NCI-H82 (cell line): Measurements from ENCODE around the gene FAM151A.

Source experiments
- DNase-seq: peaks from one replicate; lab custom pipeline; 2025; lab: John Stamatoyannopoulos, UW

The FAM151A gene

GRCh38 chr1:54636461-54637446 lies 13.4 kb upstream of the FAM151A start:
- DNase-seq = peak; percentile 86

GRCh38 chr1:54635804-54636203 lies 12.5 kb upstream of the FAM151A start:
- DNase-seq = peak; percentile 51

- no peak for DNase-seq
These were observed 3.9 kb upstream of the FAM151A start for GRCh38 chr1:54627196-54627595.

GRCh38 chr1:54624466-54625464 lies 1.4 kb upstream of the FAM151A start:
- DNase-seq = no peak

- DNase-seq = no peak
These were observed 3.6 kb downstream of the FAM151A start for GRCh38 chr1:54619749-54620148.

- no peak for DNase-seq
These were observed 7.6 kb downstream of the FAM151A start for GRCh38 chr1:54615531-54616279.

DNA sequence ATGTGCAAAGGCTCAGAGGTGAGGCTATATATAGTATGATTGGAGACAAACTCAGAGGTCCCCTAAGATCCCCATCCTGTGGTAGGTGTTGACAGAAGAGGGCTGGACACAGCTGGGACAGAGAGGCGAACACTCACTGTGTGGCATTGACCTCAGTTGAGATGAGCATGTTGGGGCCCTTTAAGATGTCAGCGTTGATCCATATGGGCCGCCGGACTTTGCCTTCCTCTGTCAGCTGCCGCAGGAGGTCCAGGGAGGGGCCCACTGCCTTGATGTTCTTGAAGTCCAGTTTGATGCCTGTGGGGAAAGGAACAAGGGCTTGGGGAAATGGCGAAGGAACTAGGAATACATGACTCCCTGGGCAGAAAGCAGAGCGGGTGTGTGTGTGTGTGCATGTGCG lies 8.8 kb downstream of the FAM151A start:
- no peak for DNase-seq

GRCh38 chr1:54614024-54614423 lies 9.3 kb downstream of the FAM151A start:
- no peak for DNase-seq

- DNase-seq = peak; percentile 45
These were observed 11.7 kb downstream of the FAM151A start for GRCh38 chr1:54611621-54612020.

- no peak for DNase-seq
These were observed 12.4 kb downstream of the FAM151A start for GRCh38 chr1:54610601-54611580.

- DNase-seq = no peak
These were observed 13.3 kb downstream of the FAM151A start for GRCh38 chr1:54610048-54610447.

- DNase-seq = no peak
These were observed 13.9 kb downstream of the FAM151A start for GRCh38 chr1:54609301-54609921.

- DNase-seq = no peak
These were observed 14.6 kb downstream of the FAM151A start for GRCh38 chr1:54608566-54609230.

- DNase-seq = no peak
These were observed 15.3 kb downstream of the FAM151A start for GRCh38 chr1:54607821-54608565.

DNA sequence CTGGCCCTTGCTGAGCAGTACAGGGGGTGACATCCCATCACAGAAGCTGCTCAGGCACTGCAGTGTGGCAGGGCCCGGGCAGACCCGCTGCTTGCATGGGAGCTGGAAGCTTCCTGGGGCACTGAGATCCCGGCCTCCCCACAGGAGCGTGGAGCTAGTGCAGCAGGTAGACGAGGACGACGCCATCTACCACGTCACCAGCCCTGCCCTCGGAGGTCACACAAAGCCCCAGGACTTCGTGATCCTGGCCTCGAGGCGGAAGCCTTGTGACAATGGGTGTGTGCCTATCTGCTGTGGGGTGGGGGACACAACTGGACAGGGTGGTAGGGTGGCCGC lies 16.4 kb downstream of the FAM151A start:
- no peak for DNase-seq

- DNase-seq = no peak
These were observed 17.0 kb downstream of the FAM151A start for GRCh38 chr1:54606096-54606989.

DNA sequence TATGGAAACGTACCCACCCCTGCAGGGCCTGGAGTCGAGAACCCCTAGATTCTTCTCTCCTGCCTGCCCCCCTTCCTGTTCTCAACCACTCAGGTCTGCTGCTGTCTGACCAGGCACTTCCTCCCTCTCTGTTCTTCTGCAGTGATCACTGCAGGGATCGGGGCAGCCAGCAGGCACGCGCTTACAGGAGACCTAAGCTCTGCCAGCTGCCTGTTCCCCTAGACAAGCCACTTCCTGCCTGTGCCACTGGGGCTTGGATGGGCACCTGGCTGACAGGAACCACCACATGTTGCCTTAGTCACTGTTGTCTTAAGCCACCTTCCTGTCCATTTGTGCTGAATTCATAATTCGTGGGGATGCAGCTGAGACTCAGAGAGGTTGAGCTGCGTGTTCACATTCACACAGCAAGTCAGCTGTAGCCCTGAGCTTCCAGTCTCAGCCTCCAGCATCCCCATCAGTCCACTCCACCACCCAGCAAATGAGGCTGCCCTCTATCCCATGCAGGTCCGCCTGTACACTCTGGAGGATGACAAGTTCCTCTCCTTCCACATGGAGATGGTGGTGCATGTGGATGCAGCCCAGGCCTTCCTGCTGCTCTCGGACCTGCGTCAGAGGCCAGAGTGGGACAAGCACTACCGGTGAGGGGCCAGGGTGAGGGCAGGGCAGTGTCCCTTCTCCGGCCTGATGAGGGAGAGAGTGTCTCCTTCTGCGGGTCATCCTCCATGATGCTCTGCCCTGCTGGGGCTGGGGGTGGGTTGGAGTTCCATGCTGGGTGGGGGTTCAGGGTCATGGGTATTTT lies 18.6 kb downstream of the FAM151A start:
- DNase-seq = no peak
